Measurements from ENCODE around the gene RUNX1.

Gene RUNX1

DNA sequence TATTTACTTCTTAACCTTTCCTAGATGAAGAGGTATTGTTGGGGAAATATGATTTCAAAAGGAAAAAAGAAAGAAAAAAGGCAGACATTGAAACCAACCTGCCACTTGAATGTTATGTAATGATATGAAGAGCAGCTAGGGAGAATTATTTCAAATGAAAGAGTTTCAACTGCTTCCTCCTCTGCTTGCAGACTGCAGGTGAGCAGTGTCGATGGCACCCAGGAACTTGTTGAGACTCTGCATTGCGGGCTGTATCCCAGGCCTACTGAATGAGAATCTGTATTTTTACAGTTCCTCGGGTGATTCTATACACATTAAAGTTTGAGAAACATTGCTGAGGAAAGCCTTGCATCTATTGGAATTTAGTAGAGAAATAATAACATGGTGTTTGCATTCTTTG, 3.7 kb upstream of the RUNX1 start:
- DNase-seq (ENCODE audit: low read depth) = no peak
- H3K4me3 ChIP-seq (replicated peaks; ENCODE audit: low read depth, low read length) = no peak overlapping the region
- TF ChIP-seq, protein P1, sequence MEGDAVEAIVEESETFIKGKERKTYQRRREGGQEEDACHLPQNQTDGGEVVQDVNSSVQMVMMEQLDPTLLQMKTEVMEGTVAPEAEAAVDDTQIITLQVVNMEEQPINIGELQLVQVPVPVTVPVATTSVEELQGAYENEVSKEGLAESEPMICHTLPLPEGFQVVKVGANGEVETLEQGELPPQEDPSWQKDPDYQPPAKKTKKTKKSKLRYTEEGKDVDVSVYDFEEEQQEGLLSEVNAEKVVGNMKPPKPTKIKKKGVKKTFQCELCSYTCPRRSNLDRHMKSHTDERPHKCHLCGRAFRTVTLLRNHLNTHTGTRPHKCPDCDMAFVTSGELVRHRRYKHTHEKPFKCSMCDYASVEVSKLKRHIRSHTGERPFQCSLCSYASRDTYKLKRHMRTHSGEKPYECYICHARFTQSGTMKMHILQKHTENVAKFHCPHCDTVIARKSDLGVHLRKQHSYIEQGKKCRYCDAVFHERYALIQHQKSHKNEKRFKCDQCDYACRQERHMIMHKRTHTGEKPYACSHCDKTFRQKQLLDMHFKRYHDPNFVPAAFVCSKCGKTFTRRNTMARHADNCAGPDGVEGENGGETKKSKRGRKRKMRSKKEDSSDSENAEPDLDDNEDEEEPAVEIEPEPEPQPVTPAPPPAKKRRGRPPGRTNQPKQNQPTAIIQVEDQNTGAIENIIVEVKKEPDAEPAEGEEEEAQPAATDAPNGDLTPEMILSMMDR (IDR thresholded peaks at IDR 0.05; ENCODE audit: low read length, missing control alignments) = no peak

DNA sequence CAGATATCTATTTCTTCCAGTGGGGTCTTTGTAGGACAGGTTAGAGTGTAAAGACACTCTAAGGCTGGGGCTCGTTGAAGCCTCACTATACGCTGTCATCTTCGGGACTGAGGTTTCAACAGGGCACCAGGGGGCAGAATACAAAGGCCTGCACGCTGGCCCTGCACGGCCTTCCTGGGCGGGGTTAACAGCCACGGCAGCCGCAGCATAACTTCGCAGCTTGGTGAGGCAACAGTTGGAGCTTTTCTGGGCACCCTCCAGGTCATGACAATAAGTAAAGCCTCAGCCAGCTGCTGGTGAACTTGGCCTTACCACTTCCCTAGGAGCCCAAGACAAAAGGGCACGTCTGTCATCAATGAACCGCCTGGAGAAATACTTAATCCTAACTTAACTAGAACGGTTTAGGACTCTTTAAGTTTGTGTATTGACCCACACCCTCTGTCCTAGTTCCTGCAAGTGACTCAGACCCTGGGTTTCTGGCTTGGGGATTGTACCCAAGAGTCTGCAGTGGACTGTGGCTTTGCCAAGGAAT, 2.3 kb upstream of the RUNX1 start:
- TF ChIP-seq, protein P1 (IDR thresholded peaks at IDR 0.05; ENCODE audit: low read length, missing control alignments) = peak; percentile 67
- peak; percentile 92 for DNase-seq (ENCODE audit: low read depth)
- no peak overlapping the region for H3K4me3 ChIP-seq (replicated peaks; ENCODE audit: low read depth, low read length)

DNA sequence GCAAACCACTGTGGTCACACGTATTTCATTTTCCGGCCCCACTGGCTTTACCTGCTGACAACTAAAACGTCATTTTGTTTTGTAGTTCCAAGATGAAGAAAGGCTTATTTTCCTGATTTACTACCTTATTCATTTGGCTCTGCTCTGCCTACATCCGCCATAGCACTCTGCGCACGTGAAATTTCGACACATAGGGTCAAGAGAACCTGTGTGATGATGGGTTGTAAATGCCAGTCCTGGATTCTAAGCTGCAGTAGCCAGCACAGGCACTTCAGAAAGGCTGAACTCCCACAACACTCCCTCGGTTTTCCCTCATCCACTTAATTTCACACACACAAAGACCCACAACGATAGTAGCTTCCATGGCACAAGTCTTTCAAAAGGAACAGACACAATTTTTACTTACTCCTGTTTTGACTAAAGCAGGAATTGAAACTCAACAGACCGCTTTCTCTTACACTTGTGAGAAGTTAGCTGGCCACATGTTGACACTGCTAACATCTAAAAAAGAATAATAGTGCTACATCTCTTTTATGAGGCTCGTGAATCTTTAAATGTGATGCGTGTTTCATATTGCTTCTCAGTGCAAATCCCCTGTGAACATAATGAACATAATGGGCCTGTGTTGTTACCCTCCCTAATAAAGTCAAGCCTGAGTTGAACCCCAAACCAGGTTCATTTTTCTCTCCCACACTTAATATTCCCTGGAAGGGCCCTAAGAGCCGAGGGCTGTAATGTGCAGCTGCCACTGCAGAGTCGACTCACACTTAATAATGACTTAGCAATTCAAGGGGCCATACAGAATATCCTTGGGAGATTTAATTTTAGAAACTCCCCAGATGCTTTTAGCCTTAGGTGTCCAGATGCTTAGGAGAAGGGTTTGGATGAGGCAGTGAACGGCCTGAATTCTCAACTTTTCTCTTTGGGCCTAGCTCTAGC, 1.5 kb upstream of the RUNX1 start:
- TF ChIP-seq, protein P1 (IDR thresholded peaks at IDR 0.05; ENCODE audit: low read length, missing control alignments) = no peak
- no peak overlapping the region for H3K4me3 ChIP-seq (replicated peaks; ENCODE audit: low read depth, low read length)
- no peak for DNase-seq (ENCODE audit: low read depth)

DNA sequence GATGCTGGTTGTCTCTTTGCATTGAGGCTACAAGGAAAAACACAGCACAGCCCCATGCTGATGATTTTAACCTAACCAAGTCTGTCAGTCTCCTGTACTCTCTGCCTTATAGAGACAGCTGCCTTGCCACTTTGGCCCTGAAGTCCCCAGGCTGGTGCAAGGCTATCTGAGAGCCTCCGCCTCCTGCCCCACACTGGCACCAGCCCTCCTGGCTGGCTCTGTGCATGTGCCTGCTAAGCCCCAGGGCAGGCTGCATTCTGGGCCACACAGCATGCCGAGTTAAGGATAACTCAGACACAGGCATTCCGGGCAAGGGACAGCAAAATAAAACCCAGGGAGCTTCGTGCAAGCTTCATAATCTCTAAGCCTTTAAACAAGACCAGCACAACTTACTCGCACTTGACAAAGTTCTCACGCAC, 910 bp downstream of the RUNX1 start:
- peak overlapping the region; percentile 43 for H3K4me3 ChIP-seq (replicated peaks; ENCODE audit: low read depth, low read length)
- TF ChIP-seq, protein P1 (IDR thresholded peaks at IDR 0.05; ENCODE audit: low read length, missing control alignments) = no peak
- no peak for DNase-seq (ENCODE audit: low read depth)

DNA sequence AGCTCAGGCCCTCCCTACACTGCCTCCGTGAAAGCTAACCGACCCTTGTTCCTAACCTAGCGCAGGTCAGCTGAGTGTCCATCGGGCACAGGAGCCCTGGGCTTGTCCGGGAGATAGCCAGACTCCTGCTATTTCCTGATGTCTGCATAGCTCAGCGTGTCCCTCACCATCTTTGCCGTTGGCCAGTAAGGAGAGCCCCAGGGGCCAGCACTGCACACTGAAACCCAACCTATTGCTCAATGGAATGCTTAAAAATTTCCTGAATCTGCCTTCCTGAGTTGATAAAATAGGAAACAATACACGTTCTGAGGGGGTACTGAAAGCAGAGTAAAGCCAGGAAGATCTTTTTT, 2.2 kb downstream of the RUNX1 start:
- peak overlapping the region; percentile 43 for H3K4me3 ChIP-seq (replicated peaks; ENCODE audit: low read depth, low read length)
- TF ChIP-seq, protein P1 (IDR thresholded peaks at IDR 0.05; ENCODE audit: low read length, missing control alignments) = no peak
- no peak for DNase-seq (ENCODE audit: low read depth)

DNA sequence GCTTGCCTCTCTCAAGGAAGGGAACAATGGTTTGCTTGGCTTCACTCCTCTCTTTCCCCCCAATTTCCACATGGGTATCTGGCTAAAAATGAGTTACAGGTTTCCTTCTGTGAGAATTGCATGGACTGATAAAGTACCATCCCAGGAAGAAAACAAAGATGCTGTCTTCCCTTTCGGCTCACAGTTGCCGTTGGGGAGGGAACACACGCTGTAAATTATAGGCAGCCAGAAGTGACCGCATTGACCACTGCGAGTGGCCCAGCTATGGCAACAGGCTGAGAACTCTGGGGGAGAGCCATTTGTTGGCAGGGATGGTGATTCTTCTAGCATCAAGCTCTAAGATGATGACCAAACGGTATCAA, 2.9 kb downstream of the RUNX1 start:
- TF ChIP-seq, protein P1 (IDR thresholded peaks at IDR 0.05; ENCODE audit: low read length, missing control alignments) = no peak
- DNase-seq (ENCODE audit: low read depth) = no peak
- no peak overlapping the region for H3K4me3 ChIP-seq (replicated peaks; ENCODE audit: low read depth, low read length)

Data from fibroblast of pulmonary artery (primary cell).